Left lung (tissue), 10 donors: ENCODE measurements around the gene AGAP1. TPM values are rescaled to one million over a fixed set of nuclear protein-coding genes. Genes with fewer than 3 reads are reported as not detected.

ENCODE experiments used
- ATAC-seq: fragments of 200-7000 bp; cut with Tn5 transposase; one replicate; pipeline ENCODE4 v1.9.1; 2020; ENCODE audit warnings: moderate library complexity
- DNase-seq, 4 donors: peaks; one replicate each; pipeline ENCODE4 v3.0.0-alpha.2; 2013 to 2020
- H3K27ac ChIP-seq, 2 donors: fragments of 200-600 bp; sonication (generic) in 1 of 2; one replicate each; pipeline versions ENCODE4 v1.5.0 to v1.8.0; 2020 to 2021
- H3K27me3 ChIP-seq, 2 donors: fragments of 200-600 bp; sonication (generic) in 1 of 2; one replicate each; pipeline versions ENCODE4 v1.5.0 to v1.8.0; 2020 to 2021
- H3K36me3 ChIP-seq, 2 donors: fragments of 200-600 bp; sonication (generic) in 1 of 2; one replicate each; pipeline versions ENCODE4 v1.5.0 to v1.8.0; 2020 to 2021
- H3K4me1 ChIP-seq, 2 donors: fragments of 200-600 bp; one replicate each; pipeline ENCODE4 v1.8.0; 2021
- H3K4me3 ChIP-seq, 2 donors: fragments of 200-600 bp; sonication (generic) in 1 of 2; one replicate each; pipeline versions ENCODE4 v1.5.0 to v1.8.0; 2020 to 2021; ENCODE audit warnings: mild to moderate bottlenecking in 1 of 2
- H3K9me3 ChIP-seq, 2 donors: fragments of 200-600 bp; sonication (generic) in 1 of 2; one replicate each; pipeline versions ENCODE4 v1.5.0 to v1.8.0; 2020 to 2021
- CTCF ChIP-seq, 2 donors: fragments of 200-600 bp; sonication (generic) in 1 of 2; IDR thresholded peaks; one replicate each; pipeline versions ENCODE4 v1.5.0 to v1.8.0; 2021; ENCODE audit warnings: antibody characterized with exemption in 2 of 2
- intact Hi-C, 2 donors: fragments of 100-400 bp; cut with DNase I; formaldehyde crosslinking; loops; one replicate each; pipeline versions ENCODE4 v1.11.2 to v1.14.2; 2022
- polyA plus RNA-seq, 6 donors: library from polyadenylated mRNA; unstranded; fragments of 120-200 nt; gene quantifications; one replicate each; pipeline ENCODE4 v1.2.1, GENCODE V29; 2013; ENCODE audit not compliant: insufficient read length in 6 of 6
- total RNA-seq, 2 donors: library from RNA; stranded (reverse); fragmentation: NEBNext Ultra II Directional; extraction: Animal tissue kit (Norgen Biotek cat#: 25700); gene quantifications; one replicate each; pipeline ENCODE4 v1.2.1, GENCODE V29; 2021
- donor health status: DM: no; HTN: yes; CAD: no.
- donor health status: DM: no; HTN: no; CAD: no.

Gene AGAP1
- total and polyA plus RNA-seq, 8 donors = 13.1 to 25.4 (median 22.4) TPM

GRCh38 chr2:236158969-236159777 lies 665.3 kb downstream of the AGAP1 start:
- Histone ChIP-seq H3K4me1 (peaks cover 2 to 10% of the 10 kb centered on the region in 2 donors), H3K27ac (no peak overlapping the region), H3K4me3 (no peak overlapping the region), H3K27me3 (peaks cover 53 to 83% of the 10 kb centered on the region in 2 donors), H3K9me3 (no peaks in the 10 kb centered on the region), H3K36me3 (no peaks in the 10 kb centered on the region)
- no peak for TF ChIP-seq CTCF (IDR thresholded peaks at IDR 0.05)
- DNase-seq (no peak), ATAC-seq (no peak)
- intact Hi-C loops = no loop called here

GRCh38 chr2:236159778-236160170 lies 665.9 kb downstream of the AGAP1 start:
- peaks cover 8 to 16% of the 10 kb centered on the region in 2 donors for H3K4me1 ChIP-seq
- H3K9me3 ChIP-seq = no peaks in the 10 kb centered on the region
- ATAC-seq (no peak), DNase-seq (no peak)
- no peak for TF ChIP-seq CTCF (IDR thresholded peaks at IDR 0.05)
- no peak overlapping the region for H3K27ac ChIP-seq
- H3K4me3 ChIP-seq = no peak overlapping the region
- intact Hi-C loops = no loop called here
- peaks cover 59 to 89% of the 10 kb centered on the region in 2 donors for H3K27me3 ChIP-seq
- H3K36me3 ChIP-seq = no peaks in the 10 kb centered on the region

- H3K4me3 ChIP-seq = no peak overlapping the region
These were observed 666.7 kb downstream of the AGAP1 start for GRCh38 chr2:236160366-236161081.

GRCh38 chr2:236161082-236161462 lies 667.2 kb downstream of the AGAP1 start:
- intact Hi-C loops = no loop called here
- H3K27me3 ChIP-seq = peaks cover 72 to 99% of the 10 kb centered on the region in 2 donors
- H3K9me3 ChIP-seq = no peaks in the 10 kb centered on the region
- peaks cover 10 to 18% of the 10 kb centered on the region in 2 donors for H3K4me1 ChIP-seq
- no peak for DNase-seq
- H3K27ac ChIP-seq = no peak overlapping the region
- no peak for ATAC-seq
- no peak for TF ChIP-seq CTCF (IDR thresholded peaks at IDR 0.05)
- no peak overlapping the region for H3K4me3 ChIP-seq
- no peaks in the 10 kb centered on the region for H3K36me3 ChIP-seq

More at GRCh38 chr2:236160366-236161081, 666.7 kb downstream of the AGAP1 start:
- peaks cover 67 to 96% of the 10 kb centered on the region in 2 donors for H3K27me3 ChIP-seq
- no peaks in the 10 kb centered on the region for H3K36me3 ChIP-seq
- DNase-seq (no peak), ATAC-seq (no peak)
- H3K27ac ChIP-seq = no peak overlapping the region
- peaks cover 9 to 18% of the 10 kb centered on the region in 2 donors for H3K4me1 ChIP-seq
- no peaks in the 10 kb centered on the region for H3K9me3 ChIP-seq
- intact Hi-C loops = no loop called here
- TF ChIP-seq CTCF (IDR thresholded peaks at IDR 0.05) = no peak

GRCh38 chr2:236161531-236161930 lies 667.7 kb downstream of the AGAP1 start:
- H3K27me3 ChIP-seq = peaks cover 77 to 99% of the 10 kb centered on the region in 2 donors
- intact Hi-C loops = no loop called here
- ATAC-seq (no peak), DNase-seq (no peak)
- H3K9me3 ChIP-seq = no peaks in the 10 kb centered on the region
- H3K4me1 ChIP-seq = peaks cover 13 to 20% of the 10 kb centered on the region in 2 donors
- no peak for TF ChIP-seq CTCF (IDR thresholded peaks at IDR 0.05)
- H3K27ac ChIP-seq = no peak overlapping the region
- no peaks in the 10 kb centered on the region for H3K36me3 ChIP-seq
- no peak overlapping the region for H3K4me3 ChIP-seq
